GM23338 (cell line): ENCODE results near the gene ULK4. TPM values are rescaled to one million over a fixed set of nuclear protein-coding genes. Genes with fewer than 3 reads are reported as not detected.

Experiments used
- ATAC-seq: fragments of 200-7000 bp; cut with Tn5 transposase; 3 replicates; pipeline ENCODE4 v1.9.1; 2020
- DNase-seq: peaks from one replicate; pipeline ENCODE4 v3.0.0-alpha.2; 2015; ENCODE audit warnings: low spot score
- H2AFZ ChIP-seq: fragments of 200-600 bp; sonication (generic); 2 replicates; pipeline ENCODE4 v1.8.0; 2016; ENCODE audit warnings: antibody characterized with exemption, mild to moderate bottlenecking, moderate library complexity
- H3F3A ChIP-seq: fragments of 200-600 bp; sonication (generic); replicated peaks from 2 replicates; pipeline ENCODE4 v1.8.0; 2017; ENCODE audit warnings: antibody characterized with exemption, mixed run types, low read depth
- H3K27ac ChIP-seq: fragments of 200-600 bp; sonication (generic); 2 replicates; pipeline ENCODE4 v1.6.1; 2016; ENCODE audit warnings: low read depth
- H3K27me3 ChIP-seq: fragments of 200-600 bp; sonication (generic); 2 replicates; pipeline ENCODE4 v1.8.0; 2016; ENCODE audit warnings: mild to moderate bottlenecking, mixed run types, moderate library complexity; ENCODE audit not compliant: insufficient read depth
- H3K36me3 ChIP-seq: fragments of 200-600 bp; sonication (generic); 2 replicates; pipeline ENCODE4 v1.8.0; 2016; ENCODE audit warnings: mild to moderate bottlenecking; ENCODE audit not compliant: insufficient read depth
- H3K4me1 ChIP-seq: fragments of 200-600 bp; sonication (generic); 2 replicates; pipeline ENCODE4 v1.8.0; 2016; ENCODE audit warnings: mild to moderate bottlenecking, moderate library complexity; ENCODE audit not compliant: insufficient read depth
- H3K4me2 ChIP-seq: fragments of 200-600 bp; sonication (generic); 2 replicates; pipeline ENCODE4 v1.7.1; 2017; ENCODE audit warnings: mixed run types
- H3K4me3 ChIP-seq: fragments of 200-600 bp; sonication (generic); 2 replicates; pipeline ENCODE4 v1.6.1; 2016; ENCODE audit warnings: mixed run types
- H3K79me2 ChIP-seq: fragments of 200-600 bp; sonication (generic); replicated peaks from 2 replicates; pipeline ENCODE4 v1.8.0; 2017; ENCODE audit warnings: mild to moderate bottlenecking; ENCODE audit not compliant: insufficient read depth
- H3K9me2 ChIP-seq: fragments of 200-600 bp; sonication (generic); 2 replicates; pipeline ENCODE4 v1.8.0; 2017; ENCODE audit not compliant: insufficient read depth
- H4K20me1 ChIP-seq: fragments of 200-600 bp; sonication (generic); replicated peaks from 2 replicates; pipeline ENCODE4 v1.8.0; 2017; ENCODE audit warnings: mild to moderate bottlenecking; ENCODE audit not compliant: insufficient read depth
- H3K27ac Mint-ChIP-seq: 2 replicates; pipeline ENCODE4 v1.8.0; 2020; ENCODE audit warnings: inconsistent platforms, mild to moderate bottlenecking, moderate library complexity, mixed read lengths
- H3K27me3 Mint-ChIP-seq: 3 replicates; pipeline ENCODE4 v1.8.0; 2022; ENCODE audit warnings: low read depth, mild to moderate bottlenecking, moderate library complexity, mixed read lengths, inconsistent platforms; ENCODE audit not compliant: insufficient read depth, poor library complexity
- H3K36me3 Mint-ChIP-seq: 3 replicates; pipeline ENCODE4 v1.8.0; 2021; ENCODE audit warnings: low read depth, mild to moderate bottlenecking, inconsistent platforms, moderate library complexity, mixed read lengths
- H3K4me1 Mint-ChIP-seq: 3 replicates; pipeline ENCODE4 v1.8.0; 2020; ENCODE audit warnings: mild to moderate bottlenecking, inconsistent platforms, mixed read lengths
- H3K4me3 Mint-ChIP-seq: 3 replicates; pipeline ENCODE4 v1.8.0; 2021; ENCODE audit warnings: moderate library complexity, mild to moderate bottlenecking, inconsistent platforms, mixed read lengths
- H3K9me3 Mint-ChIP-seq: 3 replicates; pipeline ENCODE4 v1.8.0; 2020; ENCODE audit warnings: moderate library complexity, mild to moderate bottlenecking, inconsistent platforms, mixed read lengths
- CREB1 ChIP-seq: fragments of 250-450 bp; sonication (Bioruptor Pico); IDR thresholded peaks from 2 replicates; pipeline ENCODE4 v1.5.0; 2020; ENCODE audit warnings: low read depth, mild to moderate bottlenecking, moderate library complexity
- EZH2phosphoT487 ChIP-seq: fragments of 200-600 bp; sonication (generic); IDR thresholded peaks from one replicate; pipeline ENCODE4 v1.8.1; 2018; ENCODE audit warnings: antibody characterized with exemption; ENCODE audit not compliant: unreplicated experiment
- JUNB ChIP-seq: IDR thresholded peaks from one replicate; pipeline ENCODE4 v1.6.1; 2016; ENCODE audit warnings: antibody characterized with exemption; ENCODE audit not compliant: unreplicated experiment
- REST ChIP-seq: IDR thresholded peaks from one replicate; pipeline ENCODE4 v1.6.1; 2018; ENCODE audit warnings: antibody characterized with exemption; ENCODE audit not compliant: unreplicated experiment
- STAT1 ChIP-seq: IDR thresholded peaks from one replicate; pipeline ENCODE4 v1.6.1; 2016; ENCODE audit warnings: antibody characterized with exemption; ENCODE audit not compliant: unreplicated experiment
- ZNF114 ChIP-seq: fragments of 250-450 bp; sonication (Bioruptor Pico); IDR thresholded peaks from 2 replicates; pipeline ENCODE4 v1.5.0; 2020; ENCODE audit warnings: mild to moderate bottlenecking, moderate library complexity
- ZNF331 ChIP-seq: fragments of 250-450 bp; sonication (Bioruptor Pico); IDR thresholded peaks from 2 replicates; pipeline ENCODE4 v1.5.0; 2020; ENCODE audit warnings: low read depth, mild to moderate bottlenecking, moderate library complexity
- ZNF462 ChIP-seq: fragments of 250-450 bp; sonication (Bioruptor Pico); IDR thresholded peaks from 2 replicates; pipeline ENCODE4 v1.5.0; 2020; ENCODE audit warnings: mild to moderate bottlenecking, moderate library complexity
- polyA plus RNA-seq: library from polyadenylated mRNA; unstranded; fragments of >200 nt; fragmentation: Nextera tagmentation; extraction: Ambion mirVana; gene quantifications from 2 replicates; pipeline ENCODE4 v1.2.1, GENCODE V29; 2016
- total RNA-seq: library from RNA; depleted of rRNA; stranded (reverse); fragments of >200 nt; shearing (Covaris generic); gene quantifications from 2 replicates; pipeline ENCODE4 v1.2.3, GENCODE V29; 2014

Gene ULK4
- total and polyA plus RNA-seq, 2 experiments from 2014 or later, result 20.8 to 41.4 TPM

- TF ChIP-seq ZNF331 (CRISPR knock-in tag), result no peak
- TF ChIP-seq EZH2phosphoT487, result no peak
These were observed 653.8 kb downstream of the ULK4 start (continued) for GRCh38 chr3:41308119-41308518.

- Histone ChIP-seq H3K36me3 (no peaks in the 10 kb centered on the region), H3K4me1 (no peaks in the 10 kb centered on the region), H3K27me3 (no peaks in the 10 kb centered on the region), H2AFZ (no peak overlapping the region), H3K4me2 (no peak overlapping the region), H4K20me1 (no peaks in the 10 kb centered on the region), H3K4me3 (no peak overlapping the region), H3K27ac (no peak overlapping the region), H3K9me2 (no peaks in the 10 kb centered on the region), H3F3A (no peaks in the 10 kb centered on the region), H3K79me2 (no peaks in the 10 kb centered on the region)
- ATAC-seq, result no peak
- no peak overlapping the region for H3K27ac Mint-ChIP-seq
- no peak for DNase-seq
- no peak overlapping the region for H3K4me3 Mint-ChIP-seq
- peaks cover 4% of the 10 kb centered on the region for H3K9me3 Mint-ChIP-seq
- H3K36me3 Mint-ChIP-seq, result peaks cover 4% of the 10 kb centered on the region
- H3K4me1 Mint-ChIP-seq, result no peaks in the 10 kb centered on the region
- no peak for TF ChIP-seq STAT1
- TF ChIP-seq REST, result no peak
- TF ChIP-seq JUNB, result no peak
- TF ChIP-seq EZH2phosphoT487, result no peak
- no peak for TF ChIP-seq ZNF114 (CRISPR knock-in tag)
- H3K27me3 Mint-ChIP-seq, result peaks cover 2% of the 10 kb centered on the region
These were observed 654.8 kb downstream of the ULK4 start for GRCh38 chr3:41307065-41307464.

GRCh38 chr3:41304593-41304992 is 657.3 kb downstream of the ULK4 start:
- no peaks in the 10 kb centered on the region for H3K79me2 ChIP-seq
- H3K4me1 Mint-ChIP-seq, result no peaks in the 10 kb centered on the region; the same call in 2 of the 3 replicates
- no peak overlapping the region for H3K27ac Mint-ChIP-seq
- no peak overlapping the region for H3K27ac ChIP-seq
- H3K9me3 Mint-ChIP-seq, result peaks cover 4% of the 10 kb centered on the region
- H3K27me3 Mint-ChIP-seq, result peaks cover 2% of the 10 kb centered on the region
- H3K4me2 ChIP-seq, result no peak overlapping the region
- no peaks in the 10 kb centered on the region for H4K20me1 ChIP-seq
- no peak overlapping the region for H3K4me3 Mint-ChIP-seq
- no peak for DNase-seq
- TF ChIP-seq ZNF462 (CRISPR knock-in tag) (no peak), CREB1 (no peak)
- H3K9me2 ChIP-seq, result no peaks in the 10 kb centered on the region
- ATAC-seq, result no peak
- H2AFZ ChIP-seq, result no peak overlapping the region
- no peak overlapping the region for H3K4me3 ChIP-seq
- no peaks in the 10 kb centered on the region for H3K36me3 ChIP-seq
- peaks cover 4% of the 10 kb centered on the region for H3K36me3 Mint-ChIP-seq
- H3K27me3 ChIP-seq, result no peaks in the 10 kb centered on the region
- no peaks in the 10 kb centered on the region for H3F3A ChIP-seq
- no peaks in the 10 kb centered on the region for H3K4me1 ChIP-seq
